Neural cell (in vitro differentiated cells): ENCODE data around the gene SRD5A1. TPM values are rescaled to one million over a fixed set of nuclear protein-coding genes. Genes with fewer than 3 reads are reported as not detected.

Experiments used
- H2AFZ ChIP-seq: fragments of 200-600, 300-800 bp; sonication (generic), shearing (Covaris generic); 2 replicates; pipeline ENCODE4 v1.6.0; 2014; ENCODE audit warnings: low read depth, mild to moderate bottlenecking, antibody characterized with exemption, low read length, moderate library complexity
- H3F3A ChIP-seq: fragments of 200-600 bp; shearing (Covaris generic); 2 replicates; pipeline ENCODE4 v1.6.1; 2016; ENCODE audit warnings: mild to moderate bottlenecking, moderate library complexity, mixed read lengths, antibody characterized with exemption, low read length; ENCODE audit not compliant: insufficient read depth, poor library complexity, severe bottlenecking
- H3K27ac ChIP-seq: fragments of 200-600, 300-800 bp; sonication (generic), shearing (Covaris generic); 2 replicates; pipeline ENCODE4 v1.5.1; 2014; ENCODE audit warnings: mild to moderate bottlenecking, low read length, moderate library complexity
- H3K27me3 ChIP-seq: fragments of 300-800, 200-600 bp; sonication (generic), shearing (Covaris generic); 2 replicates; pipeline ENCODE4 v1.6.0; 2014; ENCODE audit warnings: mild to moderate bottlenecking, low read depth, low read length, moderate library complexity; ENCODE audit not compliant: insufficient read depth
- H3K36me3 ChIP-seq: fragments of 300-800, 200-600 bp; sonication (generic), shearing (Covaris generic); 2 replicates; pipeline ENCODE4 v1.5.1; 2014; ENCODE audit warnings: mild to moderate bottlenecking, antibody characterized with exemption, low read length, moderate library complexity; ENCODE audit not compliant: insufficient read depth
- H3K4me2 ChIP-seq: fragments of 300-800, 200-600 bp; sonication (generic), shearing (Covaris generic); 2 replicates; pipeline ENCODE4 v1.6.0; 2014; ENCODE audit warnings: mild to moderate bottlenecking, low read length
- H3K4me3 ChIP-seq: fragments of 300-800, 200-600 bp; sonication (generic), shearing (Covaris generic); 2 replicates; pipeline ENCODE4 v1.5.1; 2014; ENCODE audit warnings: mild to moderate bottlenecking, low read length, moderate library complexity
- H3K79me2 ChIP-seq: fragments of 200-600 bp; shearing (Covaris generic); replicated peaks from 2 replicates; pipeline ENCODE4 v1.6.0; 2014; ENCODE audit warnings: mild to moderate bottlenecking, low read length, moderate library complexity; ENCODE audit not compliant: insufficient read depth
- H3K9ac ChIP-seq: fragments of 300-800, 200-600 bp; sonication (generic), shearing (Covaris generic); 2 replicates; pipeline ENCODE4 v1.6.1; 2016; ENCODE audit warnings: mild to moderate bottlenecking, low read length, mixed read lengths
- H3K9me2 ChIP-seq: fragments of 200-600 bp; shearing (Covaris generic); 2 replicates; pipeline ENCODE4 v1.6.1; 2016; ENCODE audit warnings: mild to moderate bottlenecking, low read length, mixed read lengths; ENCODE audit not compliant: insufficient read depth
- H3K9me3 ChIP-seq: fragments of 200-600, 300-800 bp; sonication (generic), shearing (Covaris generic); 2 replicates; pipeline ENCODE4 v1.6.1; 2016; ENCODE audit warnings: mild to moderate bottlenecking, mixed run types, low read length, moderate library complexity, mixed read lengths
- H4K20me1 ChIP-seq: fragments of 200-600 bp; shearing (Covaris generic); 2 replicates; pipeline ENCODE4 v1.6.1; 2016; ENCODE audit warnings: mild to moderate bottlenecking, mixed run types; ENCODE audit not compliant: insufficient read depth
- EP300 ChIP-seq: fragments of 450-650 bp; conservative IDR thresholded peaks from 2 replicates; pipeline ENCODE4 v1.6.1; 2014; ENCODE audit warnings: antibody characterized with exemption, mild to moderate bottlenecking, moderate library complexity; ENCODE audit not compliant: poor library complexity, severe bottlenecking
- EZH2 ChIP-seq: fragments of 200-600, 300-800 bp; shearing (Covaris generic), sonication (generic); IDR thresholded peaks from 2 replicates; pipeline ENCODE4 v1.6.1; 2014; ENCODE audit warnings: antibody characterized with exemption, low read length, borderline replicate concordance, mild to moderate bottlenecking; ENCODE audit not compliant: insufficient read depth, poor library complexity, severe bottlenecking
- MXI1 ChIP-seq: fragments of 450-650 bp; conservative IDR thresholded peaks from 2 replicates; pipeline ENCODE4 v1.6.1; 2014; ENCODE audit warnings: antibody characterized with exemption, mild to moderate bottlenecking; ENCODE audit not compliant: poor library complexity, severe bottlenecking
- POLR2AphosphoS5 ChIP-seq: IDR thresholded peaks from 2 replicates; pipeline ENCODE4 v1.6.1; 2012
- RAD21 ChIP-seq: fragments of 450-650 bp; conservative IDR thresholded peaks from 2 replicates; pipeline ENCODE4 v1.6.1; 2014; ENCODE audit warnings: antibody characterized with exemption, mild to moderate bottlenecking, moderate library complexity
- REST ChIP-seq: IDR thresholded peaks from 2 replicates; pipeline ENCODE4 v1.6.1; 2012; ENCODE audit warnings: borderline replicate concordance
- SMC3 ChIP-seq: fragments of 450-650 bp; conservative IDR thresholded peaks from 2 replicates; pipeline ENCODE4 v1.6.1; 2014; ENCODE audit warnings: antibody characterized with exemption, mild to moderate bottlenecking, moderate library complexity; ENCODE audit not compliant: poor library complexity
- TAF1 ChIP-seq: IDR thresholded peaks from 2 replicates; pipeline ENCODE4 v1.6.1; 2012; ENCODE audit warnings: low read depth
- polyA plus RNA-seq: library from polyadenylated mRNA; depleted of rRNA; stranded (reverse); fragments of >200 nt; gene quantifications from 2 replicates; pipeline ENCODE4 v1.2.3, GENCODE V29; 2014
- TF ChIP-seq, protein P1 (sequence below): fragments of 450-650 bp; IDR thresholded peaks from 2 replicates; pipeline ENCODE4 v1.5.1; 2014; ENCODE audit warnings: antibody characterized with exemption, mild to moderate bottlenecking, moderate library complexity; ENCODE audit not compliant: poor library complexity, severe bottlenecking

The SRD5A1 gene
- polyA plus RNA-seq, 1 donor from 2014 or later, result 122 TPM

- TF ChIP-seq EZH2 (no peak), RAD21 (no peak), MXI1 (no peak), REST (no peak), EP300 (no peak), TAF1 (no peak), POLR2AphosphoS5 (no peak), SMC3 (no peak)
- TF ChIP-seq, protein P1, sequence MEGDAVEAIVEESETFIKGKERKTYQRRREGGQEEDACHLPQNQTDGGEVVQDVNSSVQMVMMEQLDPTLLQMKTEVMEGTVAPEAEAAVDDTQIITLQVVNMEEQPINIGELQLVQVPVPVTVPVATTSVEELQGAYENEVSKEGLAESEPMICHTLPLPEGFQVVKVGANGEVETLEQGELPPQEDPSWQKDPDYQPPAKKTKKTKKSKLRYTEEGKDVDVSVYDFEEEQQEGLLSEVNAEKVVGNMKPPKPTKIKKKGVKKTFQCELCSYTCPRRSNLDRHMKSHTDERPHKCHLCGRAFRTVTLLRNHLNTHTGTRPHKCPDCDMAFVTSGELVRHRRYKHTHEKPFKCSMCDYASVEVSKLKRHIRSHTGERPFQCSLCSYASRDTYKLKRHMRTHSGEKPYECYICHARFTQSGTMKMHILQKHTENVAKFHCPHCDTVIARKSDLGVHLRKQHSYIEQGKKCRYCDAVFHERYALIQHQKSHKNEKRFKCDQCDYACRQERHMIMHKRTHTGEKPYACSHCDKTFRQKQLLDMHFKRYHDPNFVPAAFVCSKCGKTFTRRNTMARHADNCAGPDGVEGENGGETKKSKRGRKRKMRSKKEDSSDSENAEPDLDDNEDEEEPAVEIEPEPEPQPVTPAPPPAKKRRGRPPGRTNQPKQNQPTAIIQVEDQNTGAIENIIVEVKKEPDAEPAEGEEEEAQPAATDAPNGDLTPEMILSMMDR, result no peak
- H3K9ac ChIP-seq, result no peak overlapping the region
- no peaks in the 10 kb centered on the region for H3K36me3 ChIP-seq
- H3F3A ChIP-seq, result no peaks in the 10 kb centered on the region
- H3K27ac ChIP-seq, result no peak overlapping the region
- H3K79me2 ChIP-seq, result no peaks in the 10 kb centered on the region
- H3K9me3 ChIP-seq, result no peaks in the 10 kb centered on the region
- no peaks in the 10 kb centered on the region for H3K27me3 ChIP-seq
- H3K9me2 ChIP-seq, result no peaks in the 10 kb centered on the region
- H3K4me2 ChIP-seq, result no peak overlapping the region
- no peak overlapping the region for H2AFZ ChIP-seq
- H4K20me1 ChIP-seq, result no peaks in the 10 kb centered on the region
- H3K4me3 ChIP-seq, result no peak overlapping the region
Measured at GRCh38 chr5:6704361-6704851, 71.2 kb downstream of the SRD5A1 start.

- no peaks in the 10 kb centered on the region for H3K36me3 ChIP-seq
- no peaks in the 10 kb centered on the region for H3K9me2 ChIP-seq
- no peak overlapping the region for H2AFZ ChIP-seq
- H3K27me3 ChIP-seq, result no peaks in the 10 kb centered on the region
- H4K20me1 ChIP-seq, result no peaks in the 10 kb centered on the region
- H3K9me3 ChIP-seq, result no peaks in the 10 kb centered on the region
- TF ChIP-seq EZH2, result no peak
- TF ChIP-seq, protein P1, result no peak
- no peak for TF ChIP-seq RAD21
- no peak for TF ChIP-seq POLR2AphosphoS5
- no peak for TF ChIP-seq TAF1
- TF ChIP-seq SMC3, result no peak
- no peak for TF ChIP-seq MXI1
- TF ChIP-seq REST, result no peak
- TF ChIP-seq EP300, result no peak
- no peak overlapping the region for H3K4me2 ChIP-seq
- no peaks in the 10 kb centered on the region for H3F3A ChIP-seq
- no peak overlapping the region for H3K9ac ChIP-seq
- H3K27ac ChIP-seq, result no peak overlapping the region
- H3K4me3 ChIP-seq, result no peak overlapping the region
- H3K79me2 ChIP-seq, result no peaks in the 10 kb centered on the region
Measured at GRCh38 chr5:6705088-6705487, 71.8 kb downstream of the SRD5A1 start.
